CD4-positive, alpha-beta T cell treated with Interleukin-10 for 1 hour (primary cell): ENCODE measurements around the gene RFNG.

Experiments
- DNase-seq: peaks from one replicate; pipeline ENCODE4 v3.0.0-alpha.2; 2020

RFNG gene

GRCh38 chr17:82051776-82052637 is at the start of gene RFNG, which contains the start of gene GPS1:
TSS of gene RFNG (minus strand) at chr17:82051811. CDS start at chr17:82051766, 45 bp downstream.
TSS of gene GPS1 (plus strand) at chr17:82051898. CDS start at chr17:82051932, 34 bp downstream.
- peak; percentile 80 for DNase-seq

- DNase-seq, result no peak
Observed at GRCh38 chr17:82101301-82101715, 49.7 kb upstream of the RFNG start.

GRCh38 chr17:82100502-82101298 is 49.1 kb upstream of the RFNG start:
- no peak for DNase-seq

GRCh38 chr17:82098939-82099763 is 47.5 kb upstream of the RFNG start:
- DNase-seq, result no peak

GRCh38 chr17:82098169-82098938 is 46.7 kb upstream of the RFNG start, which contains the start of gene FASN:
TSS of gene FASN (minus strand) at chr17:82098236. CDS start at chr17:82096445, 1,791 bp downstream.
- peak; percentile 95 for DNase-seq

- DNase-seq, result no peak
Observed at GRCh38 chr17:82097919-82098168, 46.2 kb upstream of the RFNG start.

GRCh38 chr17:82097184-82097918 is 45.7 kb upstream of the RFNG start:
- DNase-seq, result peak; percentile 31

GRCh38 chr17:82096709-82097183 is 45.1 kb upstream of the RFNG start:
- DNase-seq, result no peak

- DNase-seq, result no peak
Observed at GRCh38 chr17:82095777-82096708, 44.4 kb upstream of the RFNG start.

- DNase-seq, result no peak
Observed at GRCh38 chr17:82094931-82095776, 43.5 kb upstream of the RFNG start.

- DNase-seq, result no peak
Observed at GRCh38 chr17:82092995-82093751, 41.6 kb upstream of the RFNG start.

- DNase-seq, result no peak
Observed at GRCh38 chr17:82092628-82092994, 41.0 kb upstream of the RFNG start.

GRCh38 chr17:82092094-82092586 is 40.5 kb upstream of the RFNG start:
- DNase-seq, result no peak

GRCh38 chr17:82091264-82092066 is 39.9 kb upstream of the RFNG start:
- DNase-seq, result no peak

GRCh38 chr17:82090549-82091263 is 39.1 kb upstream of the RFNG start:
- DNase-seq, result no peak

GRCh38 chr17:82089723-82090548 is 38.3 kb upstream of the RFNG start:
- no peak for DNase-seq
